Measurements from ENCODE around the gene GAL3ST2.
A peak's percentile ranks its signal among the peaks of the same experiment; 100 is the strongest.
"Not testable (repeated sequence)": the region's sequence is repeated elsewhere in the genome, so short reads cannot be mapped to it uniquely, and the experiment has no call there.

Gene GAL3ST2

DNA sequence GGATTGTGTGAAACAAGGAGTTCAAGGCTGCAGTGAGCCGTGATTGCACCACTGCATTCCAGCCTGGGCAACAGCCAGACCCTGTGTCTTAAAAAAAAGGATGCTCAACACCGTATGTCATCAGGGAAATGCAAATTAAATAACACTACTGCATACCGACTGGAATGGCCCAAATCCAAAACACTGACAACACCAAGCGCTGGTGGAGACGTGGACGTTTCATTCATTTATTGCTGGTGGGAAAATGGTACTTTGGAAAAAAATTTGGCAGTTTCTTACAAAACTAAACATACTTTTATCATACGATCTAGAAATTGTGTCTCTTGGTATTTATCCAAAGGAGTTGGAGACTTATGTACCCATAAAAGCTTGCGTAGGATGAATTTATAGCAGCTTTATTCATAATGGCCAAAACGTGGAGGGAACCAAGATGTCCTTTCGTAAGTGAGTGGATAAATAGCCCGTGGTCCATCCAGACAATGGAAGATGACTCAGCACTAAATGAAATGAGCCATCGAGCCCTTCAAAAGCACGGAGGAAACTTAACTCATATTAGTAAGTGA, 56.6 kb downstream of the GAL3ST2 start:
- TF ChIP-seq, protein P1, sequence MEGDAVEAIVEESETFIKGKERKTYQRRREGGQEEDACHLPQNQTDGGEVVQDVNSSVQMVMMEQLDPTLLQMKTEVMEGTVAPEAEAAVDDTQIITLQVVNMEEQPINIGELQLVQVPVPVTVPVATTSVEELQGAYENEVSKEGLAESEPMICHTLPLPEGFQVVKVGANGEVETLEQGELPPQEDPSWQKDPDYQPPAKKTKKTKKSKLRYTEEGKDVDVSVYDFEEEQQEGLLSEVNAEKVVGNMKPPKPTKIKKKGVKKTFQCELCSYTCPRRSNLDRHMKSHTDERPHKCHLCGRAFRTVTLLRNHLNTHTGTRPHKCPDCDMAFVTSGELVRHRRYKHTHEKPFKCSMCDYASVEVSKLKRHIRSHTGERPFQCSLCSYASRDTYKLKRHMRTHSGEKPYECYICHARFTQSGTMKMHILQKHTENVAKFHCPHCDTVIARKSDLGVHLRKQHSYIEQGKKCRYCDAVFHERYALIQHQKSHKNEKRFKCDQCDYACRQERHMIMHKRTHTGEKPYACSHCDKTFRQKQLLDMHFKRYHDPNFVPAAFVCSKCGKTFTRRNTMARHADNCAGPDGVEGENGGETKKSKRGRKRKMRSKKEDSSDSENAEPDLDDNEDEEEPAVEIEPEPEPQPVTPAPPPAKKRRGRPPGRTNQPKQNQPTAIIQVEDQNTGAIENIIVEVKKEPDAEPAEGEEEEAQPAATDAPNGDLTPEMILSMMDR (IDR thresholded peaks at IDR 0.05; ENCODE audit: control insufficient read depth, extremely low read depth, insufficient read depth) = no peak
- no peak overlapping the region for H3K4me3 ChIP-seq (ENCODE audit: low read depth, low read length)
- peak; percentile 82 for DNase-seq (ENCODE audit: low read depth)

GRCh38 chr2:241833756-241834526, 57.3 kb downstream of the GAL3ST2 start:
- not testable (repeated sequence) for DNase-seq (ENCODE audit: low read depth); H3K4me3 ChIP-seq (ENCODE audit: low read depth, low read length)

DNA sequence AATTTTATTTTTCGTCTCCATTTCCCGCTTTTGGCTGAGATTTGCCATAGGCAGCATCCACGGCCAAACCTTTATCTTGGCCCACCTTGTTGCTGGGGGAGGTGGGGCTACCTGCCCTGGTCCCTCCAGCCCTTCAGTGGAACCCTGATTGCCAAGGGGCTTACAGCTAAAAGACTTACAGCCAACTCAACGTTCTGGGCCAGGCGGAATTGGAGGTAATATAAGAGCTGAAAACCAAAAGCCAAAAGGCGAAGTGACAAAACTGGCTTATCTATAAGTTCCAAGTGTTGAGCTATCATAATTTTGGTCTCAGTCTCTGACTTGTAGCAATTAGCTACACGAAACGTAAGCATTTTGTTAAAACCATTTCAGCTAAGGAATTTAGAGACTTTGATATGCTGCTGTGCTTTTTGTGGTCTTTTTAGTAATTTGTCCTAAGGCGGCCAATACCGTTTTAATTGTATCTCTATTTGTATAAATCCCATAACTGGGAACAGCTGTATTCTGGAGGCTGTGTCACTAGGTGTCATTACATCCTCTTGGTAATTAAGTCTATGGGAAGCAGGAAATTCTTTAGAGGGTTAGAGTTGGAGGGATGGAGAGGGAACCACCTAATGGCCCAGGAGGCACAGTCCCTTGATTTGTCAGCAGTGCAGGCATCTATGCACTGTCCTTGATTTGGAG, 58.0 kb downstream of the GAL3ST2 start:
- TF ChIP-seq, protein P1 (IDR thresholded peaks at IDR 0.05; ENCODE audit: control insufficient read depth, extremely low read depth, insufficient read depth) = no peak
- no peak for DNase-seq (ENCODE audit: low read depth)
- no peak overlapping the region for H3K4me3 ChIP-seq (ENCODE audit: low read depth, low read length)

- DNase-seq (ENCODE audit: low read depth) = no peak
- TF ChIP-seq, protein P1 (IDR thresholded peaks at IDR 0.05; ENCODE audit: control insufficient read depth, extremely low read depth, insufficient read depth) = no peak
- no peak overlapping the region for H3K4me3 ChIP-seq (ENCODE audit: low read depth, low read length)
Observed at GRCh38 chr2:241835611-241836010, 59.0 kb downstream of the GAL3ST2 start.

GRCh38 chr2:241836292-241836691, 59.7 kb downstream of the GAL3ST2 start:
- TF ChIP-seq, protein P1 (IDR thresholded peaks at IDR 0.05; ENCODE audit: control insufficient read depth, extremely low read depth, insufficient read depth) = no peak
- DNase-seq (ENCODE audit: low read depth) = no peak
- H3K4me3 ChIP-seq (ENCODE audit: low read depth, low read length) = no peak overlapping the region

DNA sequence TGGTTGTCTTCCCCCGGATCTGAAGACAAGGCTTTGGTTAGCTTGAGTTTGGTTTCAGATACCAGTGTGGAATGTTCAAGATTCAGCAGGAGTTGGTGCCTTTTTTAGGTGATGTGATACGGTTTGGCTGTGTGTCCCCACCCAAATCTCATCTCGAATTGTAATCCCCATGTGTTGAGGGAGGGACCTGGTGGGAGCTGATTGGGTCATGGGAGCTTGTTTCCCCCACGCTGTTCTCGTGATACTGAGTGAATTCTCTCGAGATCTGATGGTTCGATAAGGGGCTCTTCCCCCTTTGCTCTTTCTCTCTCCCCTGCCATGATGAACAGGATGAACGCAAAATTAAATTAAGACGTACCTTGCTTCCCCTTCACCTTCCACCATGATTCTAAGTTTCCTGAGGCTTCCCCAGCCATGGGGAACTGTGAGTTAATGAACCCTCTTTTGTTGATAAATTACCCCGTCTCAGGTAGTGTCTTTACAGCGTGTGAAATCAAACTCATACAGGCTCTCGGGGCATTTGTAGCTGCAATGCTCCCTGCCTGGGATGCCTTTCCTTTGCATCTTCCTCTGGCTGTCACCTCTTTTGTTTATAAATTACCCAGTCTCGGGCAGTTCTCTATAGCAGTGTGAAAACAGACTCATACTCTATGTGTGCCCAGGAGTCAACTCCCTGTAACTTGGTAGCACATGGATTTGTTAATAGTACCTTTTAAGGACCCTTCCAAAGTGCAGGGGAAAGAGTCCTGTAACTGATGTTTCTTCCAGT, 60.8 kb downstream of the GAL3ST2 start:
- H3K4me3 ChIP-seq (ENCODE audit: low read depth, low read length) = no peak overlapping the region
- no peak for DNase-seq (ENCODE audit: low read depth)
- TF ChIP-seq, protein P1 (IDR thresholded peaks at IDR 0.05; ENCODE audit: control insufficient read depth, extremely low read depth, insufficient read depth) = no peak
